ENCODE results near the gene ARHGEF4.

DNA sequence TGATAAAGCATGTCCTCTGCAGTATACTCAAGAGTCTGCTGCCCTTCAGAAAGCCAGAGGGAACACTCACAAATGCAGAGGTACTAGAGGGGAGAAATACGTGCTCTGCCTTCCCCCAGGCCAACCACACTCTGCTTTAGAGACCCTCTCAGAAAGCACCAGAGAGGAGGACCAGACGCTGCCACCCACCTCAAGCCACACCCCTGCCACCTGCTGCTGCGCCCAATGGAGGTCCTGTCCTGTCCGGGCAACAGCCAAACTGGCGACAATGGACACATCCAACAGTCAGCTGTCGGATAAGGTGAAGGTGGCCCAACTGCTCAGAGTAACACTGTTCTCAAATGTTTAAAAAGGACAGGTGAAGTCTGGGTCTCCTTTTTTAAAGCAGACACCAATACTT lies 211.9 kb downstream of the ARHGEF4 start:
- TF ChIP-seq JUN (IDR thresholded peaks at IDR 0.05; ENCODE audit: borderline replicate concordance, insufficient read depth, insufficient read length, low read depth) = no peak
- TF ChIP-seq, protein P1, sequence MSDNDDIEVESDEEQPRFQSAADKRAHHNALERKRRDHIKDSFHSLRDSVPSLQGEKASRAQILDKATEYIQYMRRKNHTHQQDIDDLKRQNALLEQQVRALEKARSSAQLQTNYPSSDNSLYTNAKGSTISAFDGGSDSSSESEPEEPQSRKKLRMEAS (IDR thresholded peaks at IDR 0.05; ENCODE audit: insufficient read depth, insufficient read length) = no peak
- TF ChIP-seq, protein P2, sequence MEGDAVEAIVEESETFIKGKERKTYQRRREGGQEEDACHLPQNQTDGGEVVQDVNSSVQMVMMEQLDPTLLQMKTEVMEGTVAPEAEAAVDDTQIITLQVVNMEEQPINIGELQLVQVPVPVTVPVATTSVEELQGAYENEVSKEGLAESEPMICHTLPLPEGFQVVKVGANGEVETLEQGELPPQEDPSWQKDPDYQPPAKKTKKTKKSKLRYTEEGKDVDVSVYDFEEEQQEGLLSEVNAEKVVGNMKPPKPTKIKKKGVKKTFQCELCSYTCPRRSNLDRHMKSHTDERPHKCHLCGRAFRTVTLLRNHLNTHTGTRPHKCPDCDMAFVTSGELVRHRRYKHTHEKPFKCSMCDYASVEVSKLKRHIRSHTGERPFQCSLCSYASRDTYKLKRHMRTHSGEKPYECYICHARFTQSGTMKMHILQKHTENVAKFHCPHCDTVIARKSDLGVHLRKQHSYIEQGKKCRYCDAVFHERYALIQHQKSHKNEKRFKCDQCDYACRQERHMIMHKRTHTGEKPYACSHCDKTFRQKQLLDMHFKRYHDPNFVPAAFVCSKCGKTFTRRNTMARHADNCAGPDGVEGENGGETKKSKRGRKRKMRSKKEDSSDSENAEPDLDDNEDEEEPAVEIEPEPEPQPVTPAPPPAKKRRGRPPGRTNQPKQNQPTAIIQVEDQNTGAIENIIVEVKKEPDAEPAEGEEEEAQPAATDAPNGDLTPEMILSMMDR (IDR thresholded peaks at IDR 0.05; ENCODE audit: extremely low read depth in 1 of 2, insufficient read depth in 1 of 2, low read depth in 1 of 2, low read length in 2 of 2) = no peak

All from endothelial cell of umbilical vein (primary cell).